Neuron (in vitro differentiated cells): ENCODE data around the gene NAA15.
"Not testable (repeated sequence)": the region's sequence is repeated elsewhere in the genome, so short reads cannot be mapped to it uniquely, and the experiment has no call there.

Experiments used
- H2AFZ ChIP-seq: one replicate; pipeline ENCODE4 v1.6.1; 2013; ENCODE audit warnings: low read depth, mild to moderate bottlenecking, inconsistent platforms, low read length, moderate library complexity
- H3K27me3 ChIP-seq: one replicate; pipeline ENCODE4 v1.6.1; 2013; ENCODE audit warnings: low read length; ENCODE audit not compliant: insufficient read depth
- H3K36me3 ChIP-seq: one replicate; pipeline ENCODE4 v1.6.1; 2013; ENCODE audit warnings: low read length; ENCODE audit not compliant: insufficient read depth
- H3K4me1 ChIP-seq: one replicate; pipeline ENCODE4 v1.6.1; 2013; ENCODE audit warnings: low read length; ENCODE audit not compliant: insufficient read depth
- H3K4me3 ChIP-seq: 2 replicates; pipeline ENCODE4 v1.5.1; 2013; ENCODE audit warnings: mild to moderate bottlenecking, low read length, moderate library complexity
- H3K9me3 ChIP-seq: one replicate; pipeline ENCODE4 v1.6.1; 2013; ENCODE audit warnings: low read length

The NAA15 gene

GRCh38 chr4:139451997-139452396 is 150.7 kb downstream of the NAA15 start:
- H3K36me3 ChIP-seq: no peaks in the 10 kb centered on the region
- H3K9me3 ChIP-seq: no peaks in the 10 kb centered on the region
- no peak overlapping the region for H2AFZ ChIP-seq
- no peaks in the 10 kb centered on the region for H3K27me3 ChIP-seq
- H3K4me3 ChIP-seq: peak overlapping the region; percentile 59
- peaks cover 18% of the 10 kb centered on the region for H3K4me1 ChIP-seq

GRCh38 chr4:139453041-139453370 is 151.7 kb downstream of the NAA15 start:
- H3K9me3 ChIP-seq: no peaks in the 10 kb centered on the region
- no peaks in the 10 kb centered on the region for H3K27me3 ChIP-seq
- H3K4me3 ChIP-seq: peak overlapping the region; percentile 59
- H3K4me1 ChIP-seq: peaks cover 18% of the 10 kb centered on the region
- H2AFZ ChIP-seq: peak overlapping the region; percentile 57
- no peaks in the 10 kb centered on the region for H3K36me3 ChIP-seq

GRCh38 chr4:139453371-139454110 is 152.2 kb downstream of the NAA15 start:
- peaks cover 18% of the 10 kb centered on the region for H3K4me1 ChIP-seq
- H3K9me3 ChIP-seq: no peaks in the 10 kb centered on the region
- no peaks in the 10 kb centered on the region for H3K36me3 ChIP-seq
- peak overlapping the region; percentile 59 for H3K4me3 ChIP-seq
- peak overlapping the region; percentile 57 for H2AFZ ChIP-seq
- H3K27me3 ChIP-seq: no peaks in the 10 kb centered on the region

- Histone ChIP-seq H3K4me1 (peaks cover 18% of the 10 kb centered on the region), H3K36me3 (no peaks in the 10 kb centered on the region)
Observed at GRCh38 chr4:139454111-139455045, 153.1 kb downstream of the NAA15 start, which contains the start of gene RAB33B. Gene RAB33B (plus strand): TSS chr4:139454121. CDS start chr4:139454196, 75 bp downstream.

GRCh38 chr4:139455126-139455538 is 153.8 kb downstream of the NAA15 start:
- Histone ChIP-seq H3K36me3 (no peaks in the 10 kb centered on the region), H3K4me1 (peaks cover 18% of the 10 kb centered on the region), H3K4me3 (peak overlapping the region; percentile 59), H2AFZ (no peak overlapping the region), H3K27me3 (no peaks in the 10 kb centered on the region), H3K9me3 (no peaks in the 10 kb centered on the region)

More at GRCh38 chr4:139454111-139455045, 153.1 kb downstream of the NAA15 start, which contains the start of gene RAB33B:
- H2AFZ ChIP-seq: peak within 1 kb of the TSS; percentile 57
- H3K27me3 ChIP-seq: no peaks in the 10 kb centered on the region
- H3K4me3 ChIP-seq: peak within 1 kb of the TSS; percentile 59
- H3K9me3 ChIP-seq: no peaks in the 10 kb centered on the region

- Histone ChIP-seq H3K36me3 (no peaks in the 10 kb centered on the region), H2AFZ (no peak overlapping the region), H3K4me1 (peaks cover 17% of the 10 kb centered on the region), H3K4me3 (no peak overlapping the region), H3K27me3 (no peaks in the 10 kb centered on the region), H3K9me3 (no peaks in the 10 kb centered on the region)
Observed at GRCh38 chr4:139457318-139457717, 156.0 kb downstream of the NAA15 start.

- H3K4me1 ChIP-seq: peaks cover 15% of the 10 kb centered on the region
- H3K9me3 ChIP-seq: no peaks in the 10 kb centered on the region
- H3K27me3 ChIP-seq: no peaks in the 10 kb centered on the region
- no peaks in the 10 kb centered on the region for H3K36me3 ChIP-seq
- no peak overlapping the region for H3K4me3 ChIP-seq
- H2AFZ ChIP-seq: no peak overlapping the region
Observed at GRCh38 chr4:139458543-139458942, 157.2 kb downstream of the NAA15 start.

GRCh38 chr4:139458999-139459398 is 157.7 kb downstream of the NAA15 start:
- peaks cover 15% of the 10 kb centered on the region for H3K4me1 ChIP-seq
- no peaks in the 10 kb centered on the region for H3K9me3 ChIP-seq
- H3K36me3 ChIP-seq: no peaks in the 10 kb centered on the region
- H2AFZ ChIP-seq: no peak overlapping the region
- H3K27me3 ChIP-seq: no peaks in the 10 kb centered on the region
- no peak overlapping the region for H3K4me3 ChIP-seq

GRCh38 chr4:139460565-139460964 is 159.3 kb downstream of the NAA15 start:
- H3K36me3 ChIP-seq: no peaks in the 10 kb centered on the region
- no peaks in the 10 kb centered on the region for H3K27me3 ChIP-seq
- H3K4me1 ChIP-seq: peaks cover 6% of the 10 kb centered on the region
- H3K9me3 ChIP-seq: no peaks in the 10 kb centered on the region
- no peak overlapping the region for H3K4me3 ChIP-seq
- no peak overlapping the region for H2AFZ ChIP-seq

GRCh38 chr4:139461022-139461628 is 159.8 kb downstream of the NAA15 start:
- Histone ChIP-seq H3K27me3 (no peaks in the 10 kb centered on the region), H2AFZ (no peak overlapping the region), H3K36me3 (no peaks in the 10 kb centered on the region), H3K4me3 (no peak overlapping the region), H3K9me3 (no peaks in the 10 kb centered on the region), H3K4me1 (no peaks in the 10 kb centered on the region)

GRCh38 chr4:139464512-139464911 is 163.2 kb downstream of the NAA15 start:
- not testable (repeated sequence) for H3K4me1 ChIP-seq, H3K27me3 ChIP-seq, H3K9me3 ChIP-seq, H3K36me3 ChIP-seq, H3K4me3 ChIP-seq, H2AFZ ChIP-seq

- H3K27me3 ChIP-seq: no peaks in the 10 kb centered on the region
- no peaks in the 10 kb centered on the region for H3K36me3 ChIP-seq
- no peak overlapping the region for H2AFZ ChIP-seq
- H3K4me1 ChIP-seq: no peaks in the 10 kb centered on the region
- H3K4me3 ChIP-seq: no peak overlapping the region
- H3K9me3 ChIP-seq: peaks cover 12% of the 10 kb centered on the region
Observed at GRCh38 chr4:139465922-139466321, 164.6 kb downstream of the NAA15 start.

GRCh38 chr4:139468756-139469155 is 167.5 kb downstream of the NAA15 start:
- H3K36me3 ChIP-seq: peaks cover 12% of the 10 kb centered on the region
- not testable (repeated sequence) for H2AFZ ChIP-seq, H3K4me3 ChIP-seq, H3K4me1 ChIP-seq, H3K27me3 ChIP-seq
- H3K9me3 ChIP-seq: peaks cover 16% of the 10 kb centered on the region
